HFFc6 (cell line): ENCODE results near the gene SNX4. TPM values are rescaled to one million over a fixed set of nuclear protein-coding genes. Genes with fewer than 3 reads are reported as not detected.

Experiments
- DNase-seq: peaks from one replicate; pipeline ENCODE4 v3.0.0-alpha.2; 2018
- H3K27ac Mint-ChIP-seq: 2 replicates; pipeline ENCODE4 v1.8.0; 2020; ENCODE audit warnings: mild to moderate bottlenecking, mixed read lengths
- H3K27me3 Mint-ChIP-seq: 2 replicates; pipeline ENCODE4 v1.8.0; 2021; ENCODE audit warnings: mild to moderate bottlenecking, moderate library complexity, mixed read lengths; ENCODE audit not compliant: insufficient read depth
- H3K36me3 Mint-ChIP-seq: 2 replicates; pipeline ENCODE4 v1.8.0; 2021; ENCODE audit warnings: low read depth, mixed read lengths
- H3K4me1 Mint-ChIP-seq: 2 replicates; pipeline ENCODE4 v1.8.0; 2020; ENCODE audit warnings: low read depth, mixed read lengths
- H3K4me3 Mint-ChIP-seq: 2 replicates; pipeline ENCODE4 v1.8.0; 2020; ENCODE audit warnings: mild to moderate bottlenecking, moderate library complexity, mixed read lengths
- H3K9me3 Mint-ChIP-seq: 2 replicates; pipeline ENCODE4 v1.8.0; 2020; ENCODE audit warnings: mild to moderate bottlenecking, mixed read lengths
- total RNA-seq, 6 experiments: library from RNA; stranded (reverse); fragmentation: NEBNext Ultra II Directional; extraction: Animal tissue kit (Norgen Biotek cat#: 25700); gene quantifications; 2 replicates in 1 of 6; 3 replicates in 5 of 6; pipeline ENCODE4 v1.2.3, GENCODE V29; 2021
- TF ChIP-seq, protein P1 (sequence below): fragments of 200-600 bp; sonication (generic); IDR thresholded peaks from 2 replicates; pipeline ENCODE4 v1.5.0; 2021; ENCODE audit warnings: antibody characterized with exemption, mild to moderate bottlenecking

Gene SNX4
- total RNA-seq, 6 experiments from 2014 or later: 19.6 to 23.2 (median 21.3) TPM

DNA sequence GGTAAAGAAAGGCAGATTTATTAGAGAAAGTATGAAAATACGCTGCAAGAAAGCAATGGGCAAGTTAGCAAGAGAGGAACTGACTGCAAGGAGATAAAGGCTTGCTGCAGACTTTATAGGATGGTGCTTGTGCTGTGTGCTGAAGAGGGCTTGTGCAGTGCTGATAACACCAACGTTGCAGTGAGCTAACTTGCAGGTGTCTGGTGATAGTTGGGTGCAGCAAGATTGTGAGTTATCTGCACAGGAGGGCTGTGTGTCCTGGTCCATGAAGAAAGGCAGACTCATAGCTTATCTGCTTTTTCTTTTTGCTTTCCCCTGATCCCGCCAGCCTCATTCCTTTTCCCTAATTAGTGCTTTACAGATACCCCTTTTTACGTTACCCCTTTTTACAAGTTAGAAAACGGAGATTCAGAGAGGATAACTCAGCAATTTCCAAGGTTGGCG, 86.9 kb downstream of the SNX4 start:
- H3K36me3 Mint-ChIP-seq: no peaks in the 10 kb centered on the region
- H3K4me1 Mint-ChIP-seq: peaks cover 48% of the 10 kb centered on the region
- DNase-seq: no peak
- H3K27ac Mint-ChIP-seq: no peak overlapping the region
- TF ChIP-seq, protein P1, sequence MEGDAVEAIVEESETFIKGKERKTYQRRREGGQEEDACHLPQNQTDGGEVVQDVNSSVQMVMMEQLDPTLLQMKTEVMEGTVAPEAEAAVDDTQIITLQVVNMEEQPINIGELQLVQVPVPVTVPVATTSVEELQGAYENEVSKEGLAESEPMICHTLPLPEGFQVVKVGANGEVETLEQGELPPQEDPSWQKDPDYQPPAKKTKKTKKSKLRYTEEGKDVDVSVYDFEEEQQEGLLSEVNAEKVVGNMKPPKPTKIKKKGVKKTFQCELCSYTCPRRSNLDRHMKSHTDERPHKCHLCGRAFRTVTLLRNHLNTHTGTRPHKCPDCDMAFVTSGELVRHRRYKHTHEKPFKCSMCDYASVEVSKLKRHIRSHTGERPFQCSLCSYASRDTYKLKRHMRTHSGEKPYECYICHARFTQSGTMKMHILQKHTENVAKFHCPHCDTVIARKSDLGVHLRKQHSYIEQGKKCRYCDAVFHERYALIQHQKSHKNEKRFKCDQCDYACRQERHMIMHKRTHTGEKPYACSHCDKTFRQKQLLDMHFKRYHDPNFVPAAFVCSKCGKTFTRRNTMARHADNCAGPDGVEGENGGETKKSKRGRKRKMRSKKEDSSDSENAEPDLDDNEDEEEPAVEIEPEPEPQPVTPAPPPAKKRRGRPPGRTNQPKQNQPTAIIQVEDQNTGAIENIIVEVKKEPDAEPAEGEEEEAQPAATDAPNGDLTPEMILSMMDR: no peak
- no peaks in the 10 kb centered on the region for H3K9me3 Mint-ChIP-seq
- no peak overlapping the region for H3K4me3 Mint-ChIP-seq
- H3K27me3 Mint-ChIP-seq: peaks cover 2% of the 10 kb centered on the region; the same call in 1 of the 2 replicates

DNA sequence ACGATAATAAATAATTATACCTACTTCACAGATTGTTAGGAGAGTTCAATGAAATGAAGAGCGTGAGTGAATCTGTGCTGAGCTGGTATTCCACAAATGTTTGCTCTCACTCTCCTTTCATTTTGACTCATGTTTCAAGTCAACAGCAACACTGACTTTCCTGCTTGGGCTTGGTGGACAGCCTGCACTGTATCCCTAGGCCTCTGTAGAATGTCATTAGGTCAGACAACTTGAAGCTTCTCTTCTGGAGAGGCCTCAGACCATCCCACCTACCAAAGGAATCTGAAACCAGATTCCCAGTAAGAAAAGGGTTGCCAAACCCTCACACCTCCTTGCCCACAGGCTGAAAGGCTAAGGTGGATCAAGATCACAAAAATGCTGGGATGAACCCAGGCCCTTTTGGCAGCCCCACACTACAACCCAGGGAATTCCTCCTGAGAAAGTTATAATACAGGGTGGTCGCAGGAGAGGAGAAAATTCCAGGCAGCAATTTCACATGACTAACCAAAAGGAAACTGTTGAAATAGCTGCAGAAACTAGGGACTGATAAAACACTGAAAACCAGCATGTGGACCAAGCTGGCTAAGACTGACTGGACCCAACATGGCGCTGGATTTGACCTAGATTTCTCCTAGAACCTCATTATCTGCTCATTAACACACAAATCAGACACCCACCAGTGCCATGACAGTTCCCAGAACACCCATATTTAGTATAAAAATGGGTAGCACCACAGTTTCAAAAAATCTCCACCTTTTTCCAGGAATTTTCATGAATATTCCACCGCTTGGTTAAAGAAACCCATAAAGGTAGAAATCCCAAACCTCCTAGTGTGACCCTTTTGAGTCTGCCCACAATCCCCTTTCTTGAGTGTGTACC, 87.9 kb downstream of the SNX4 start:
- H3K4me1 Mint-ChIP-seq: peaks cover 43% of the 10 kb centered on the region
- H3K27me3 Mint-ChIP-seq: peaks cover 2% of the 10 kb centered on the region; the same call in 1 of the 2 replicates
- no peak for DNase-seq
- H3K36me3 Mint-ChIP-seq: no peaks in the 10 kb centered on the region
- TF ChIP-seq, protein P1: no peak
- no peak overlapping the region for H3K4me3 Mint-ChIP-seq
- H3K9me3 Mint-ChIP-seq: no peaks in the 10 kb centered on the region
- peak overlapping the region; percentile 59; the same call in 1 of the 2 replicates for H3K27ac Mint-ChIP-seq

DNA sequence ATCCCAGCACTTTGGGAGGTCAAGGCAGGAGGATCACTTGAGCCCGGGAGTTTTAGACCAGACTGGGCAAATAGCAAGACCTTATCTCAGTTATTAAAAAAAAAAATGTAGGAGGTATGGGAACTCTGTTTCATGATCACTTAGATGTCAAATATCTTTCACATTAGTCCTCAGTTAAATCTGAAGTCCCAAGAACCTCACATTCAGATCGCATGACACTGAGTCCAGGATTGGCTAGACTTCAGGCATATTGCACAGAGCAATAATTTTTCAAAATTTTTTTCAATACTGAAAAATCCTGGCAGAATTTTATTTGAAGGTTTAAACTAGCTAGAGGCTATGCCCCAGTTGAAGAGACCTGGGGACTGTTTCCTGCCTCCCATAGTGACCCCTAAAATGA, 88.6 kb downstream of the SNX4 start:
- DNase-seq: peak; percentile 44
- no peak overlapping the region for H3K4me3 Mint-ChIP-seq
- peaks cover 43% of the 10 kb centered on the region for H3K4me1 Mint-ChIP-seq
- TF ChIP-seq, protein P1: no peak
- H3K9me3 Mint-ChIP-seq: no peaks in the 10 kb centered on the region
- 0 out of 2 replicates have a peak overlapping the region, but pooled peaks have one; percentile 59 for H3K27ac Mint-ChIP-seq
- H3K27me3 Mint-ChIP-seq: peaks cover 2% of the 10 kb centered on the region
- H3K36me3 Mint-ChIP-seq: no peaks in the 10 kb centered on the region

DNA sequence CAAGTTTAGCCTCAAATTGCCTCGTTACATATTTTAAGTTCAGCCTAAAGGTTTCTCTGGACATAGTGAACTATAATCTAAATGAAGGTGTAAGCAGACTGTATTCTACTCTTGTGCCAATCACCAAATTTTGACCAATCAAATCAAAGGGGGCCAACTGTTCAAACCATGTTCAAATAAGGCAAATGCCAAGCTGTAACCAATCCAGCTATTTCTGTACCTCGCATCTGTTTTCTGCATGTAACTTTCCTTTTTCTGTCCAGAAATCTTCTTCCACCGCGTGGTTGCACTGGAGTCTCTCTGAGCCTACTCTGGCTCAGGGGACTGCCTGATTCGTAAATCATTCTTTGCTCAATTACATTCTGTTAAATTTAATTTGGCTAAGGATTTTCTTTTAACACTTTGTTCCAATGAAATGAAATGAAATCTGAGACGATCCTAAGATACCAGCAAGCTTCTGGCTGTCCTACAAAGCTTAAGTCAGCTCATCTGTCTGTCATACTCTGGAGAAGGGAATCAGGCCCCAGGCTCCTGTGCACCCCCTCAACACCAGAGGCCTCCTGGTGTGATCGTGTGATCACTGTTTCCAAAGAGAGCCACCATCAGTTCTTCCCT, 91.7 kb downstream of the SNX4 start:
- DNase-seq: no peak
- Mint-ChIP-seq H3K9me3 (no peaks in the 10 kb centered on the region), H3K4me1 (peaks cover 31% of the 10 kb centered on the region), H3K36me3 (no peaks in the 10 kb centered on the region), H3K27ac (no peak overlapping the region), H3K27me3 (peaks cover 2% of the 10 kb centered on the region), H3K4me3 (no peak overlapping the region)
- TF ChIP-seq, protein P1: no peak

DNA sequence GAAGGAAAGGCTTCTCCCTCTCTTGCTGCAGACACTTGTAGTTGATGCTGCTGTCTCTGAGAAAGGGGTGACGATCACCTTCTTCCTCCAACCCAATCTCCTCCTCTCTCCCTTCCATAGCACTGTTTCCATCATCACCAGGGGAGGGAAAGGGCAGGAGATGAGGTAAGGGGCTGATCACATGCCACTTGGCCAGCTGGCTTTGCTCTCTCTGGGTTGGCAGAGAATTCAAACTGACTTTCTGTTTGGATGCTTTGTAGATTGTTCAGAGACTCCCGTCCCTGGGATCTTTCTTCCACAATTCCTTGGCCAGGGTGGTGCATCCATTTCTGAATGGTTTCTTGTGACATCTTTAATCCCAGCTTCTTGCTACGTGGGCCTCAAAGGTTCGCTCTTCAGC, 101.7 kb downstream of the SNX4 start:
- Mint-ChIP-seq H3K4me1 (no peaks in the 10 kb centered on the region), H3K27ac (no peak overlapping the region), H3K9me3 (peaks cover 8% of the 10 kb centered on the region; the same call in 1 of the 2 replicates), H3K36me3 (0 out of 2 replicates have a peak, but pooled peaks cover 4% of the 10 kb centered on the region), H3K27me3 (peaks cover 4% of the 10 kb centered on the region), H3K4me3 (no peak overlapping the region)
- TF ChIP-seq, protein P1: no peak
- no peak for DNase-seq
